Nephron progenitor cell (in vitro differentiated cells): ENCODE measurements around the gene FGF7.
"Not testable (repeated sequence)": the region's sequence is repeated elsewhere in the genome, so short reads cannot be mapped to it uniquely, and the experiment has no call there.

Experiments used
- DNase-seq: peaks from one replicate; pipeline ENCODE4 v3.0.0; 2021
- H3K27ac Mint-ChIP-seq: 2 replicates; pipeline ENCODE4 v1.8.0; 2021; ENCODE audit warnings: mild to moderate bottlenecking, moderate library complexity, mixed read lengths
- H3K27me3 Mint-ChIP-seq: 2 replicates; pipeline ENCODE4 v1.8.0; 2021; ENCODE audit warnings: mild to moderate bottlenecking, low read depth, mixed read lengths; ENCODE audit not compliant: poor library complexity
- H3K36me3 Mint-ChIP-seq: 2 replicates; pipeline ENCODE4 v1.8.0; 2021; ENCODE audit warnings: low read depth, mixed read lengths
- H3K4me1 Mint-ChIP-seq: 2 replicates; pipeline ENCODE4 v1.8.0; 2021; ENCODE audit warnings: mixed read lengths
- H3K4me3 Mint-ChIP-seq: 2 replicates; pipeline ENCODE4 v1.8.0; 2021; ENCODE audit warnings: mild to moderate bottlenecking, moderate library complexity, mixed read lengths
- H3K9me3 Mint-ChIP-seq: 2 replicates; pipeline ENCODE4 v1.8.0; 2021; ENCODE audit warnings: mild to moderate bottlenecking, moderate library complexity, mixed read lengths
- CTCF ChIP-seq: fragments of 200-600 bp; sonication (generic); IDR thresholded peaks from 2 replicates; pipeline ENCODE4 v1.5.0; 2021; ENCODE audit warnings: antibody characterized with exemption

The FGF7 gene

GRCh38 chr15:49495993-49496753, 73.1 kb downstream of the FGF7 start:
- DNase-seq: no peak
- Mint-ChIP-seq H3K36me3 (peaks cover 2% of the 10 kb centered on the region), H3K4me3 (no peak overlapping the region), H3K27me3 (no peaks in the 10 kb centered on the region), H3K27ac (no peak overlapping the region), H3K9me3 (peaks cover 8% of the 10 kb centered on the region), H3K4me1 (no peaks in the 10 kb centered on the region)
- no peak for TF ChIP-seq CTCF

GRCh38 chr15:49501586-49501985, 78.5 kb downstream of the FGF7 start:
- H3K4me3 Mint-ChIP-seq: no peak overlapping the region
- no peak overlapping the region for H3K27ac Mint-ChIP-seq
- DNase-seq: no peak
- no peaks in the 10 kb centered on the region for H3K4me1 Mint-ChIP-seq
- peaks cover 30% of the 10 kb centered on the region for H3K9me3 Mint-ChIP-seq
- no peaks in the 10 kb centered on the region for H3K27me3 Mint-ChIP-seq
- peaks cover 14% of the 10 kb centered on the region for H3K36me3 Mint-ChIP-seq
- no peak for TF ChIP-seq CTCF

GRCh38 chr15:49506341-49506740, 83.3 kb downstream of the FGF7 start:
- H3K27ac Mint-ChIP-seq: no peak overlapping the region
- no peak for DNase-seq
- H3K9me3 Mint-ChIP-seq: peaks cover 20% of the 10 kb centered on the region
- H3K4me3 Mint-ChIP-seq: no peak overlapping the region
- H3K36me3 Mint-ChIP-seq: peaks cover 10% of the 10 kb centered on the region
- TF ChIP-seq CTCF: no peak
- H3K27me3 Mint-ChIP-seq: no peaks in the 10 kb centered on the region
- no peaks in the 10 kb centered on the region for H3K4me1 Mint-ChIP-seq

- peaks cover 12% of the 10 kb centered on the region for H3K9me3 Mint-ChIP-seq
- H3K4me3 Mint-ChIP-seq: no peak overlapping the region
- no peak for DNase-seq
- H3K36me3 Mint-ChIP-seq: peaks cover 9% of the 10 kb centered on the region
- no peak overlapping the region for H3K27ac Mint-ChIP-seq
- H3K4me1 Mint-ChIP-seq: no peaks in the 10 kb centered on the region
- TF ChIP-seq CTCF: no peak
- no peaks in the 10 kb centered on the region for H3K27me3 Mint-ChIP-seq
Observed at GRCh38 chr15:49507261-49507660, 84.2 kb downstream of the FGF7 start.

GRCh38 chr15:49512739-49513138, 89.7 kb downstream of the FGF7 start:
- H3K4me1 Mint-ChIP-seq, H3K27me3 Mint-ChIP-seq, H3K36me3 Mint-ChIP-seq, H3K27ac Mint-ChIP-seq, H3K9me3 Mint-ChIP-seq, H3K4me3 Mint-ChIP-seq, DNase-seq: not testable (repeated sequence)

- no peak for TF ChIP-seq CTCF
- Mint-ChIP-seq H3K27me3 (no peaks in the 10 kb centered on the region), H3K4me3 (no peak overlapping the region), H3K36me3 (peaks cover 8% of the 10 kb centered on the region), H3K9me3 (peaks cover 52% of the 10 kb centered on the region), H3K4me1 (no peaks in the 10 kb centered on the region), H3K27ac (no peak overlapping the region)
- DNase-seq: no peak
Observed at GRCh38 chr15:49521802-49522201, 98.8 kb downstream of the FGF7 start.
